D721Med (cell line): ENCODE measurements around the gene CTNNA2.
A peak's percentile ranks its signal among the peaks of the same experiment; 100 is the strongest.

ENCODE experiments used
- DNase-seq: peaks from one replicate; pipeline ENCODE4 v3.0.0; 2011; ENCODE audit warnings: low spot score; ENCODE audit not compliant: insufficient read length
- FAIRE-seq: peaks from 2 replicates; lab custom pipeline; 2011; peaks lifted over from hg19 to GRCh38; lab: Jason Lieb, UNC
- CTCF ChIP-seq: IDR thresholded peaks from 2 replicates; pipeline ENCODE4 v1.5.1; 2012; ENCODE audit warnings: mild to moderate bottlenecking, control low read depth; ENCODE audit not compliant: insufficient read depth; ENCODE audit errors: missing control alignments

CTNNA2 gene

GRCh38 chr2:79771493-79771892 lies 258.6 kb downstream of the CTNNA2 start:
- DNase-seq: no peak
- FAIRE-seq: no peak
- no peak for TF ChIP-seq CTCF

GRCh38 chr2:79774016-79774415 lies 261.2 kb downstream of the CTNNA2 start:
- no peak for TF ChIP-seq CTCF
- FAIRE-seq (no peak), DNase-seq (no peak)

GRCh38 chr2:79776461-79776860 lies 263.6 kb downstream of the CTNNA2 start:
- FAIRE-seq (peak; percentile 11), DNase-seq (no peak)
- TF ChIP-seq CTCF: no peak

GRCh38 chr2:79780781-79781180 lies 267.9 kb downstream of the CTNNA2 start:
- no peak for FAIRE-seq
- no peak for TF ChIP-seq CTCF
- DNase-seq: no peak

GRCh38 chr2:79782576-79783452 lies 270.0 kb downstream of the CTNNA2 start:
- FAIRE-seq (no peak), DNase-seq (no peak)
- no peak for TF ChIP-seq CTCF

- no peak for FAIRE-seq
- no peak for DNase-seq
- TF ChIP-seq CTCF: no peak
Measured at GRCh38 chr2:79788952-79789651, 276.3 kb downstream of the CTNNA2 start.
